Measurements from ENCODE around the gene HSD11B1.

The HSD11B1 gene

GRCh38 chr1:209710847-209711246, 6.2 kb downstream of the HSD11B1 start:
- Histone ChIP-seq H3K4me3 (ENCODE audit: control insufficient read depth in 1 of 7, extremely low read depth in 1 of 7, insufficient read depth in 4 of 7, low read depth in 2 of 7, low read length in 6 of 7) (no peak overlapping the region), H3K36me3 (ENCODE audit: control insufficient read depth in 4 of 4, insufficient read depth in 4 of 4, low read length in 3 of 4) (no peaks in the 10 kb centered on the region), H3K4me1 (ENCODE audit: control extremely low read depth in 1 of 4, control insufficient read depth in 4 of 4, insufficient read depth in 4 of 4, low read length in 3 of 4) (no peaks in the 10 kb centered on the region), H3K9me3 (ENCODE audit: control extremely low read depth in 1 of 5, control insufficient read depth in 4 of 5, insufficient read depth in 2 of 5, low read depth in 1 of 5, low read length in 4 of 5) (no peaks in the 10 kb centered on the region), H3K27me3 (replicated peaks in 2 of 5; ENCODE audit: control insufficient read depth in 4 of 5, insufficient read depth in 5 of 5, low read length in 4 of 5) (peaks cover 0 to 2% (median 0%) of the 10 kb centered on the region in 5 experiments), H3K27ac (ENCODE audit: insufficient read depth in 1 of 2, low read depth in 1 of 2, low read length in 2 of 2, poor library complexity in 1 of 2, severe bottlenecking in 2 of 2) (no peak overlapping the region)
- 100% methylated on average over 3 of the region's 3 CpGs for WGBS (ENCODE audit: insufficient coverage)
- CTCF ChIA-PET, result no interaction called here
- no peak for DNase-seq
- POLR2A ChIA-PET, result no interaction called here

GRCh38 chr1:209714338-209714737, 9.7 kb downstream of the HSD11B1 start:
- Histone ChIP-seq H3K27ac (ENCODE audit: insufficient read depth in 1 of 2, low read depth in 1 of 2, low read length in 2 of 2, poor library complexity in 1 of 2, severe bottlenecking in 2 of 2) (no peak overlapping the region), H3K4me1 (ENCODE audit: control extremely low read depth in 1 of 4, control insufficient read depth in 4 of 4, insufficient read depth in 4 of 4, low read length in 3 of 4) (no peaks in the 10 kb centered on the region), H3K4me3 (ENCODE audit: control insufficient read depth in 1 of 7, extremely low read depth in 1 of 7, insufficient read depth in 4 of 7, low read depth in 2 of 7, low read length in 6 of 7) (no peak overlapping the region), H3K36me3 (ENCODE audit: control insufficient read depth in 4 of 4, insufficient read depth in 4 of 4, low read length in 3 of 4) (no peaks in the 10 kb centered on the region), H3K27me3 (replicated peaks in 2 of 5; ENCODE audit: control insufficient read depth in 4 of 5, insufficient read depth in 5 of 5, low read length in 4 of 5) (no peaks in the 10 kb centered on the region), H3K9me3 (ENCODE audit: control extremely low read depth in 1 of 5, control insufficient read depth in 4 of 5, insufficient read depth in 2 of 5, low read depth in 1 of 5, low read length in 4 of 5) (no peaks in the 10 kb centered on the region)
- DNase-seq, result no peak
- ChIA-PET POLR2A (no interaction called here), CTCF (no interaction called here)
- 100% methylated on average over 1 of the region's 2 CpGs for WGBS (ENCODE audit: insufficient coverage)

- H3K9me3 ChIP-seq (ENCODE audit: control extremely low read depth in 1 of 5, control insufficient read depth in 4 of 5, insufficient read depth in 2 of 5, low read depth in 1 of 5, low read length in 4 of 5), result no peaks in the 10 kb centered on the region
- H3K36me3 ChIP-seq (ENCODE audit: control insufficient read depth in 4 of 4, insufficient read depth in 4 of 4, low read length in 3 of 4), result no peaks in the 10 kb centered on the region
- no peak for DNase-seq
- H3K4me3 ChIP-seq (ENCODE audit: control insufficient read depth in 1 of 7, extremely low read depth in 1 of 7, insufficient read depth in 4 of 7, low read depth in 2 of 7, low read length in 6 of 7), result no peak overlapping the region
- H3K4me1 ChIP-seq (ENCODE audit: control extremely low read depth in 1 of 4, control insufficient read depth in 4 of 4, insufficient read depth in 4 of 4, low read length in 3 of 4), result no peaks in the 10 kb centered on the region
- ChIA-PET CTCF (no interaction called here), POLR2A (no interaction called here)
- H3K27me3 ChIP-seq (replicated peaks in 2 of 5; ENCODE audit: control insufficient read depth in 4 of 5, insufficient read depth in 5 of 5, low read length in 4 of 5), result no peaks in the 10 kb centered on the region
- no peak overlapping the region for H3K27ac ChIP-seq (ENCODE audit: insufficient read depth in 1 of 2, low read depth in 1 of 2, low read length in 2 of 2, poor library complexity in 1 of 2, severe bottlenecking in 2 of 2)
These were observed 10.7 kb downstream of the HSD11B1 start for GRCh38 chr1:209715314-209715713.

GRCh38 chr1:209717818-209718217, 13.2 kb downstream of the HSD11B1 start:
- Histone ChIP-seq H3K4me3 (ENCODE audit: control insufficient read depth in 1 of 7, extremely low read depth in 1 of 7, insufficient read depth in 4 of 7, low read depth in 2 of 7, low read length in 6 of 7) (no peak overlapping the region), H3K4me1 (ENCODE audit: control extremely low read depth in 1 of 4, control insufficient read depth in 4 of 4, insufficient read depth in 4 of 4, low read length in 3 of 4) (no peaks in the 10 kb centered on the region), H3K27me3 (replicated peaks in 2 of 5; ENCODE audit: control insufficient read depth in 4 of 5, insufficient read depth in 5 of 5, low read length in 4 of 5) (no peaks in the 10 kb centered on the region), H3K27ac (ENCODE audit: insufficient read depth in 1 of 2, low read depth in 1 of 2, low read length in 2 of 2, poor library complexity in 1 of 2, severe bottlenecking in 2 of 2) (no peak overlapping the region), H3K9me3 (ENCODE audit: control extremely low read depth in 1 of 5, control insufficient read depth in 4 of 5, insufficient read depth in 2 of 5, low read depth in 1 of 5, low read length in 4 of 5) (no peaks in the 10 kb centered on the region), H3K36me3 (ENCODE audit: control insufficient read depth in 4 of 4, insufficient read depth in 4 of 4, low read length in 3 of 4) (no peaks in the 10 kb centered on the region)
- no peak for DNase-seq
- WGBS (ENCODE audit: insufficient coverage), result 100% methylated on average over 1 of the region's 2 CpGs
- ChIA-PET CTCF (no interaction called here), POLR2A (no interaction called here)

- CTCF ChIA-PET, result interaction anchor here (1.0 kb wide), 1 partner anchor 14 kb away, joined by 3 read pairs; no protein-coding TSS in a partner anchor
These were observed 15.7 kb downstream of the HSD11B1 start for GRCh38 chr1:209720326-209720725.

GRCh38 chr1:209720826-209721225, 16.2 kb downstream of the HSD11B1 start:
- no peaks in the 10 kb centered on the region for H3K36me3 ChIP-seq (ENCODE audit: control insufficient read depth in 4 of 4, insufficient read depth in 4 of 4, low read length in 3 of 4)
- ChIA-PET CTCF (interaction anchor here (0.6 kb wide), 1 partner anchor 410 kb away, joined by 3 read pairs; no protein-coding TSS in a partner anchor), POLR2A (interaction anchor here (0.6 kb wide), 1 partner anchor 44 kb away, joined by 3 read pairs; no protein-coding TSS in a partner anchor)

More at GRCh38 chr1:209720326-209720725, 15.7 kb downstream of the HSD11B1 start:
- no peaks in the 10 kb centered on the region for H3K9me3 ChIP-seq (ENCODE audit: control extremely low read depth in 1 of 5, control insufficient read depth in 4 of 5, insufficient read depth in 2 of 5, low read depth in 1 of 5, low read length in 4 of 5)
- POLR2A ChIA-PET, result interaction anchor here (0.6 kb wide), 1 partner anchor 43 kb away, joined by 3 read pairs; no protein-coding TSS in a partner anchor
- H3K4me1 ChIP-seq (ENCODE audit: control extremely low read depth in 1 of 4, control insufficient read depth in 4 of 4, insufficient read depth in 4 of 4, low read length in 3 of 4), result no peaks in the 10 kb centered on the region
- no peak overlapping the region for H3K4me3 ChIP-seq (ENCODE audit: control insufficient read depth in 1 of 7, extremely low read depth in 1 of 7, insufficient read depth in 4 of 7, low read depth in 2 of 7, low read length in 6 of 7)
- 95% methylated on average over 4 of the region's 4 CpGs for WGBS (ENCODE audit: insufficient coverage)
- no peak overlapping the region for H3K27ac ChIP-seq (ENCODE audit: insufficient read depth in 1 of 2, low read depth in 1 of 2, low read length in 2 of 2, poor library complexity in 1 of 2, severe bottlenecking in 2 of 2)
- H3K36me3 ChIP-seq (ENCODE audit: control insufficient read depth in 4 of 4, insufficient read depth in 4 of 4, low read length in 3 of 4), result no peaks in the 10 kb centered on the region
- H3K27me3 ChIP-seq (replicated peaks in 2 of 5; ENCODE audit: control insufficient read depth in 4 of 5, insufficient read depth in 5 of 5, low read length in 4 of 5), result no peaks in the 10 kb centered on the region
- no peak for DNase-seq

GRCh38 chr1:209721323-209721722, 16.7 kb downstream of the HSD11B1 start:
- CTCF ChIA-PET, result interaction anchor here (0.6 kb wide), 1 partner anchor 411 kb away, joined by 3 read pairs; no protein-coding TSS in a partner anchor
- 100% methylated on average over 1 of the region's 1 CpG for WGBS (ENCODE audit: insufficient coverage)
- POLR2A ChIA-PET, result no interaction called here
- H3K4me3 ChIP-seq (ENCODE audit: control insufficient read depth in 1 of 7, extremely low read depth in 1 of 7, insufficient read depth in 4 of 7, low read depth in 2 of 7, low read length in 6 of 7), result no peak overlapping the region
- DNase-seq, result no peak
- H3K27ac ChIP-seq (ENCODE audit: insufficient read depth in 1 of 2, low read depth in 1 of 2, low read length in 2 of 2, poor library complexity in 1 of 2, severe bottlenecking in 2 of 2), result no peak overlapping the region
- H3K9me3 ChIP-seq (ENCODE audit: control extremely low read depth in 1 of 5, control insufficient read depth in 4 of 5, insufficient read depth in 2 of 5, low read depth in 1 of 5, low read length in 4 of 5), result no peaks in the 10 kb centered on the region
- no peaks in the 10 kb centered on the region for H3K27me3 ChIP-seq (replicated peaks in 2 of 5; ENCODE audit: control insufficient read depth in 4 of 5, insufficient read depth in 5 of 5, low read length in 4 of 5)
- H3K4me1 ChIP-seq (ENCODE audit: control extremely low read depth in 1 of 4, control insufficient read depth in 4 of 4, insufficient read depth in 4 of 4, low read length in 3 of 4), result no peaks in the 10 kb centered on the region
- H3K36me3 ChIP-seq (ENCODE audit: control insufficient read depth in 4 of 4, insufficient read depth in 4 of 4, low read length in 3 of 4), result no peaks in the 10 kb centered on the region

More at GRCh38 chr1:209720826-209721225, 16.2 kb downstream of the HSD11B1 start:
- no peak overlapping the region for H3K4me3 ChIP-seq (ENCODE audit: control insufficient read depth in 1 of 7, extremely low read depth in 1 of 7, insufficient read depth in 4 of 7, low read depth in 2 of 7, low read length in 6 of 7)
- H3K27ac ChIP-seq (ENCODE audit: insufficient read depth in 1 of 2, low read depth in 1 of 2, low read length in 2 of 2, poor library complexity in 1 of 2, severe bottlenecking in 2 of 2), result no peak overlapping the region
- H3K27me3 ChIP-seq (replicated peaks in 2 of 5; ENCODE audit: control insufficient read depth in 4 of 5, insufficient read depth in 5 of 5, low read length in 4 of 5), result no peaks in the 10 kb centered on the region
- no peaks in the 10 kb centered on the region for H3K4me1 ChIP-seq (ENCODE audit: control extremely low read depth in 1 of 4, control insufficient read depth in 4 of 4, insufficient read depth in 4 of 4, low read length in 3 of 4)
- DNase-seq, result no peak
- no peaks in the 10 kb centered on the region for H3K9me3 ChIP-seq (ENCODE audit: control extremely low read depth in 1 of 5, control insufficient read depth in 4 of 5, insufficient read depth in 2 of 5, low read depth in 1 of 5, low read length in 4 of 5)
- no CpG with 5 or more reads among the region's 2 CpGs for WGBS (ENCODE audit: insufficient coverage)

All from common myeloid progenitor, CD34-positive (primary cell).